ENCODE data around the gene PREX1.
A peak's percentile ranks its signal among the peaks of the same experiment; 100 is the strongest.

Gene PREX1

GRCh38 chr20:48794360-48794759 lies 33.4 kb downstream of the PREX1 start:
- Histone ChIP-seq H3K9ac (peak overlapping the region in 10 of 11 experiments; percentile 21 to 54 (median 36); a peak in 10 of 22 replicates), H3K27ac (peak overlapping the region in 9 of 11 experiments; percentile 22 to 61 (median 51); a peak in 17 of 22 replicates)

GRCh38 chr20:48793776-48794175 lies 34.0 kb downstream of the PREX1 start:
- Histone ChIP-seq H3K9me3 (replicated peaks in 1 of 11) (no peaks in the 10 kb centered on the region), H3K4me1 (peaks cover 46 to 81% (median 61%) of the 10 kb centered on the region in 10 experiments), H3K36me3 (peaks cover 0 to 18% (median 0%) of the 10 kb centered on the region in 11 experiments; a peak in 2 of 22 replicates), H3K9ac (peak overlapping the region in 9 of 11 experiments; percentile 21 to 45 (median 34); a peak in 8 of 22 replicates), H3K4me3 (no peak overlapping the region), H4K20me1 (peaks cover 0 to 100% (median 7%) of the 10 kb centered on the region in 11 experiments; a peak in 11 of 22 replicates), H3K27ac (peak overlapping the region in 8 of 11 experiments; percentile 22 to 61 (median 55); a peak in 16 of 22 replicates), H3K27me3 (no peaks in the 10 kb centered on the region), H3K4me2 (peak overlapping the region; percentile 48 to 77 (median 66))
- TF ChIP-seq Cebpa-rat (IDR thresholded peaks at IDR 0.05): no peak

More at GRCh38 chr20:48794360-48794759, 33.4 kb downstream of the PREX1 start:
- Histone ChIP-seq H4K20me1 (peaks cover 0 to 100% (median 8%) of the 10 kb centered on the region in 11 experiments; a peak in 11 of 22 replicates), H3K4me3 (no peak overlapping the region), H3K4me2 (peak overlapping the region; percentile 48 to 77 (median 66)), H3K9me3 (replicated peaks in 1 of 11) (no peaks in the 10 kb centered on the region), H3K36me3 (peaks cover 0 to 18% (median 0%) of the 10 kb centered on the region in 11 experiments; a peak in 2 of 22 replicates), H3K4me1 (peaks cover 43 to 81% (median 61%) of the 10 kb centered on the region in 10 experiments; a peak in 19 of 20 replicates), H3K27me3 (no peaks in the 10 kb centered on the region)
- no peak for TF ChIP-seq Cebpa-rat (IDR thresholded peaks at IDR 0.05)

- H3K4me3 ChIP-seq: no peak overlapping the region
- H3K27me3 ChIP-seq: no peaks in the 10 kb centered on the region
Observed at GRCh38 chr20:48791666-48792071, 36.1 kb downstream of the PREX1 start.

GRCh38 chr20:48791014-48791413 lies 36.8 kb downstream of the PREX1 start:
- no peak overlapping the region for H3K4me3 ChIP-seq
- peak overlapping the region in 10 of 11 experiments; percentile 19 to 93 (median 61); a peak in 13 of 22 replicates for H3K4me2 ChIP-seq
- no peak overlapping the region for H3K27ac ChIP-seq
- H3K27me3 ChIP-seq: no peaks in the 10 kb centered on the region
- peaks cover 0 to 100% (median 7%) of the 10 kb centered on the region in 11 experiments; a peak in 9 of 22 replicates for H4K20me1 ChIP-seq
- H3K9me3 ChIP-seq (replicated peaks in 1 of 11): no peaks in the 10 kb centered on the region
- no peak overlapping the region for H3K9ac ChIP-seq
- TF ChIP-seq Cebpa-rat (IDR thresholded peaks at IDR 0.05): no peak
- peaks cover 66 to 86% (median 72%) of the 10 kb centered on the region in 10 experiments for H3K4me1 ChIP-seq
- peaks cover 0 to 18% (median 0%) of the 10 kb centered on the region in 11 experiments; a peak in 2 of 22 replicates for H3K36me3 ChIP-seq

More at GRCh38 chr20:48791666-48792071, 36.1 kb downstream of the PREX1 start:
- Histone ChIP-seq H3K27ac (no peak overlapping the region), H3K9ac (no peak overlapping the region), H3K9me3 (replicated peaks in 1 of 11) (no peaks in the 10 kb centered on the region), H3K4me1 (peaks cover 60 to 80% (median 66%) of the 10 kb centered on the region in 10 experiments), H4K20me1 (peaks cover 0 to 99% (median 7%) of the 10 kb centered on the region in 11 experiments; a peak in 9 of 22 replicates), H3K4me2 (peak overlapping the region in 5 of 11 experiments; percentile 56 to 93 (median 80); a peak in 9 of 22 replicates), H3K36me3 (peaks cover 0 to 18% (median 0%) of the 10 kb centered on the region in 11 experiments; a peak in 2 of 22 replicates)
- TF ChIP-seq Cebpa-rat (IDR thresholded peaks at IDR 0.05): no peak

GRCh38 chr20:48790473-48791003 lies 37.3 kb downstream of the PREX1 start:
- peaks cover 0 to 100% (median 7%) of the 10 kb centered on the region in 11 experiments; a peak in 9 of 22 replicates for H4K20me1 ChIP-seq
- H3K4me1 ChIP-seq: peaks cover 71 to 86% (median 77%) of the 10 kb centered on the region in 10 experiments
- no peaks in the 10 kb centered on the region for H3K9me3 ChIP-seq (replicated peaks in 1 of 11)
- H3K4me3 ChIP-seq: no peak overlapping the region
- peak overlapping the region in 3 of 11 experiments; percentile 2 to 19 (median 15); a peak in 1 of 22 replicates for H3K9ac ChIP-seq
- TF ChIP-seq Cebpa-rat (IDR thresholded peaks at IDR 0.05): no peak
- peak overlapping the region; percentile 19 to 93 (median 56); a peak in 19 of 22 replicates for H3K4me2 ChIP-seq
- H3K36me3 ChIP-seq: peaks cover 0 to 23% (median 0%) of the 10 kb centered on the region in 11 experiments; a peak in 5 of 22 replicates
- H3K27ac ChIP-seq: peak overlapping the region in 1 of 11 experiments; percentile 18; a peak in 1 of 22 replicates
- H3K27me3 ChIP-seq: no peaks in the 10 kb centered on the region

GRCh38 chr20:48789781-48790472 lies 37.9 kb downstream of the PREX1 start:
- Histone ChIP-seq H3K4me3 (no peak overlapping the region), H3K27ac (peak overlapping the region in 1 of 11 experiments; percentile 18; a peak in 1 of 22 replicates), H4K20me1 (peaks cover 0 to 100% (median 4%) of the 10 kb centered on the region in 11 experiments; a peak in 9 of 22 replicates), H3K9me3 (replicated peaks in 1 of 11) (no peaks in the 10 kb centered on the region), H3K36me3 (peaks cover 0 to 23% (median 0%) of the 10 kb centered on the region in 11 experiments; a peak in 5 of 22 replicates), H3K4me1 (peaks cover 72 to 86% (median 80%) of the 10 kb centered on the region in 10 experiments), H3K4me2 (peak overlapping the region; percentile 19 to 93 (median 56); a peak in 18 of 22 replicates), H3K27me3 (no peaks in the 10 kb centered on the region), H3K9ac (peak overlapping the region in 2 of 11 experiments; percentile 2 to 19; a peak in 1 of 22 replicates)
- no peak for TF ChIP-seq Cebpa-rat (IDR thresholded peaks at IDR 0.05)

GRCh38 chr20:48789185-48789668 lies 38.6 kb downstream of the PREX1 start:
- peaks cover 0 to 22% (median 0%) of the 10 kb centered on the region in 11 experiments; a peak in 5 of 22 replicates for H3K36me3 ChIP-seq
- no peaks in the 10 kb centered on the region for H3K27me3 ChIP-seq
- H3K27ac ChIP-seq: peak overlapping the region in 8 of 11 experiments; percentile 74 to 84 (median 78); a peak in 15 of 22 replicates
- peak overlapping the region; percentile 75 to 94 (median 83) for H3K4me2 ChIP-seq
- peaks cover 72 to 86% (median 80%) of the 10 kb centered on the region in 10 experiments for H3K4me1 ChIP-seq
- no peaks in the 10 kb centered on the region for H3K9me3 ChIP-seq (replicated peaks in 1 of 11)
- no peak overlapping the region for H3K9ac ChIP-seq
- peaks cover 0 to 100% (median 0%) of the 10 kb centered on the region in 11 experiments; a peak in 9 of 22 replicates for H4K20me1 ChIP-seq
- no peak for TF ChIP-seq Cebpa-rat (IDR thresholded peaks at IDR 0.05)
- no peak overlapping the region for H3K4me3 ChIP-seq

- Histone ChIP-seq H3K36me3 (peaks cover 0 to 19% (median 0%) of the 10 kb centered on the region in 11 experiments; a peak in 5 of 22 replicates), H3K4me2 (peak overlapping the region; percentile 75 to 94 (median 83)), H3K4me1 (peaks cover 72 to 86% (median 80%) of the 10 kb centered on the region in 10 experiments), H3K27me3 (no peaks in the 10 kb centered on the region), H3K4me3 (peak overlapping the region in 6 of 10 experiments; percentile 1 to 49 (median 19); a peak in 8 of 20 replicates), H3K9ac (peak overlapping the region in 9 of 11 experiments; percentile 58 to 74 (median 71); a peak in 14 of 22 replicates), H4K20me1 (peaks cover 0 to 100% (median 0%) of the 10 kb centered on the region in 11 experiments; a peak in 8 of 22 replicates), H3K27ac (peak overlapping the region; percentile 14 to 84 (median 75); a peak in 21 of 22 replicates), H3K9me3 (replicated peaks in 1 of 11) (no peaks in the 10 kb centered on the region)
- no peak for TF ChIP-seq Cebpa-rat (IDR thresholded peaks at IDR 0.05)
Observed at GRCh38 chr20:48788486-48789072, 39.2 kb downstream of the PREX1 start.
